Keratinocyte (primary cell): ENCODE data around the gene SDK2. TPM values are rescaled to one million over a fixed set of nuclear protein-coding genes. Genes with fewer than 3 reads are reported as not detected.
"Not testable (repeated sequence)": the region's sequence is repeated elsewhere in the genome, so short reads cannot be mapped to it uniquely, and the experiment has no call there.

Source experiments
- DNase-seq: peaks from one replicate; pipeline ENCODE4 v3.0.0-alpha.2; 2011; ENCODE audit warnings: low read depth, missing footprints, low spot score
- FAIRE-seq: peaks from 2 replicates; lab custom pipeline; 2011; peaks lifted over from hg19 to GRCh38; lab: Jason Lieb, UNC
- H2AFZ ChIP-seq: 2 replicates; pipeline ENCODE4 v1.6.0; 2012; ENCODE audit warnings: low read length, control low read depth, inconsistent platforms; ENCODE audit not compliant: control insufficient read depth
- H3K27ac ChIP-seq: 2 replicates; pipeline ENCODE4 v1.5.1; 2011; ENCODE audit warnings: low read length; ENCODE audit not compliant: control insufficient read depth, insufficient read depth
- H3K27me3 ChIP-seq: 3 replicates; pipeline ENCODE4 v1.6.0; 2011; ENCODE audit warnings: low read length; ENCODE audit not compliant: control insufficient read depth, insufficient read depth; ENCODE audit errors: extremely low read depth
- H3K36me3 ChIP-seq, 2 experiments: 2 replicates in 1 of 2; 3 replicates in 1 of 2; pipeline ENCODE4 v1.5.1; 2011; ENCODE audit warnings: low read length in 2 of 2, mild to moderate bottlenecking in 1 of 2; ENCODE audit not compliant: control insufficient read depth in 2 of 2, insufficient read depth in 2 of 2; ENCODE audit errors: extremely low read depth in 1 of 2
- H3K4me1 ChIP-seq: 3 replicates; pipeline ENCODE4 v1.5.1; 2011; ENCODE audit warnings: low read length; ENCODE audit not compliant: control insufficient read depth, insufficient read depth; ENCODE audit errors: extremely low read depth
- H3K4me2 ChIP-seq: 3 replicates; pipeline ENCODE4 v1.6.0; 2011; ENCODE audit warnings: low read depth, low read length; ENCODE audit not compliant: control insufficient read depth, insufficient read depth; ENCODE audit errors: extremely low read depth
- H3K4me3 ChIP-seq, 3 experiments: fragments of 200-600 bp in 1 of 3; sonication (generic) in 1 of 3; 2 replicates in 2 of 3; 3 replicates in 1 of 3; pipeline ENCODE4 v1.5.1; 2011 to 2016; ENCODE audit warnings: low read length in 3 of 3, mild to moderate bottlenecking in 3 of 3, control low read depth in 2 of 3, inconsistent platforms in 1 of 3, low read depth in 1 of 3, mixed read lengths in 1 of 3, mixed run types in 1 of 3, moderate library complexity in 1 of 3; ENCODE audit not compliant: control insufficient read depth in 2 of 3, insufficient read depth in 2 of 3; ENCODE audit errors: extremely low read depth in 1 of 3
- H3K79me2 ChIP-seq: 2 replicates; pipeline ENCODE4 v1.6.0; 2012; ENCODE audit warnings: low read length; ENCODE audit not compliant: control insufficient read depth, insufficient read depth
- H3K9ac ChIP-seq: 3 replicates; pipeline ENCODE4 v1.6.0; 2011; ENCODE audit warnings: low read length; ENCODE audit not compliant: control insufficient read depth, insufficient read depth; ENCODE audit errors: extremely low read depth
- H3K9me1 ChIP-seq: 3 replicates; pipeline ENCODE4 v1.6.0; 2011; ENCODE audit warnings: low read length; ENCODE audit not compliant: control insufficient read depth, insufficient read depth; ENCODE audit errors: extremely low read depth
- H3K9me3 ChIP-seq: 2 replicates; pipeline ENCODE4 v1.5.1; 2012; ENCODE audit warnings: low read depth, low read length; ENCODE audit not compliant: control insufficient read depth
- H4K20me1 ChIP-seq: 3 replicates; pipeline ENCODE4 v1.6.0; 2011; ENCODE audit warnings: low read length; ENCODE audit not compliant: control insufficient read depth, insufficient read depth; ENCODE audit errors: extremely low read depth
- CTCF ChIP-seq, 3 experiments: IDR thresholded peaks in 1 of 3; conservative IDR thresholded peaks in 1 of 3; optimal IDR thresholded peaks in 1 of 3; 2 replicates in 2 of 3; 3 replicates in 1 of 3; pipeline versions ENCODE3 to v1.5.1; 2011; ENCODE audit warnings: low read length in 3 of 3, mild to moderate bottlenecking in 3 of 3, moderate library complexity in 2 of 3, control low read depth in 1 of 3, inconsistent platforms in 1 of 3; ENCODE audit not compliant: insufficient read depth in 2 of 3; ENCODE audit errors: extremely low read depth in 1 of 3
- EZH2 ChIP-seq: IDR thresholded peaks from one replicate; pipeline ENCODE4 v1.6.1; 2012; ENCODE audit warnings: inconsistent platforms, mild to moderate bottlenecking, low read length, moderate library complexity
- dilution Hi-C: fragments of 300-500 bp; cut with MboI; formaldehyde crosslinking; loops from one replicate; pipeline ENCODE4 v1.7.0; 2020; ENCODE audit warnings: low sequenced_read_pairs; ENCODE audit not compliant: extremely low pct_ligation_motif_present
- polyA plus RNA-seq, 5 experiments: library from polyadenylated mRNA; depleted of rRNA in 3 of 5; stranded (reverse) in 3 of 5; stranded (forward) in 1 of 5; unstranded in 1 of 5; fragments of >200 nt; gene quantifications; 1 replicate in 1 of 5; 2 replicates in 3 of 5; 3 replicates in 1 of 5; pipeline versions ENCODE4 v1.2.1 to v1.2.3, GENCODE V29; 2011 to 2012; ENCODE audit warnings: missing spikeins in 2 of 5, low read depth in 1 of 5, low replicate concordance in 1 of 5

The SDK2 gene
- polyA plus RNA-seq, 1 donor (not counting 4 experiments of a cell fraction or from before 2014, with no cell fraction given): 1.8 TPM

- dilution Hi-C loops: no loop called here
- Histone ChIP-seq H3K4me3 (no peak overlapping the region), H3K9me3 (no peaks in the 10 kb centered on the region), H3K27me3 (no peaks in the 10 kb centered on the region), H2AFZ (no peak overlapping the region), H3K36me3 (no peaks in the 10 kb centered on the region), H3K27ac (peak overlapping the region; percentile 82), H3K9ac (peak overlapping the region; percentile 73), H3K79me2 (no peaks in the 10 kb centered on the region), H4K20me1 (no peaks in the 10 kb centered on the region), H3K9me1 (peaks cover 4% of the 10 kb centered on the region), H3K4me1 (peaks cover 33% of the 10 kb centered on the region), H3K4me2 (peak overlapping the region; percentile 45)
- no peak for TF ChIP-seq EZH2
- TF ChIP-seq CTCF (optimal IDR thresholded peaks at IDR 0.05 in 1 of 3, IDR thresholded peaks at IDR 0.05 in 1 of 3, conservative IDR thresholded peaks at IDR 0.05 in 1 of 3; ENCODE audit: extremely low read depth in 1 of 3, insufficient read depth in 2 of 3, low read length in 3 of 3): no peak
- DNase-seq: no peak
- FAIRE-seq: no peak
Measured at GRCh38 chr17:73334771-73335513, 309.3 kb downstream of the SDK2 start.

GRCh38 chr17:73333445-73333844, 310.8 kb downstream of the SDK2 start:
- peak overlapping the region; percentile 51 for H3K27ac ChIP-seq
- H3K36me3 ChIP-seq, H3K9me3 ChIP-seq, H4K20me1 ChIP-seq, H3K27me3 ChIP-seq, DNase-seq, H3K9me1 ChIP-seq, H2AFZ ChIP-seq, H3K4me3 ChIP-seq, dilution Hi-C loops, FAIRE-seq, H3K79me2 ChIP-seq: not testable (repeated sequence)
- H3K4me2 ChIP-seq: peak overlapping the region; percentile 35
- peaks cover 26% of the 10 kb centered on the region for H3K4me1 ChIP-seq
- H3K9ac ChIP-seq: peak overlapping the region; percentile 24
